ENCODE data around the gene CPN2.

CPN2 gene

DNA sequence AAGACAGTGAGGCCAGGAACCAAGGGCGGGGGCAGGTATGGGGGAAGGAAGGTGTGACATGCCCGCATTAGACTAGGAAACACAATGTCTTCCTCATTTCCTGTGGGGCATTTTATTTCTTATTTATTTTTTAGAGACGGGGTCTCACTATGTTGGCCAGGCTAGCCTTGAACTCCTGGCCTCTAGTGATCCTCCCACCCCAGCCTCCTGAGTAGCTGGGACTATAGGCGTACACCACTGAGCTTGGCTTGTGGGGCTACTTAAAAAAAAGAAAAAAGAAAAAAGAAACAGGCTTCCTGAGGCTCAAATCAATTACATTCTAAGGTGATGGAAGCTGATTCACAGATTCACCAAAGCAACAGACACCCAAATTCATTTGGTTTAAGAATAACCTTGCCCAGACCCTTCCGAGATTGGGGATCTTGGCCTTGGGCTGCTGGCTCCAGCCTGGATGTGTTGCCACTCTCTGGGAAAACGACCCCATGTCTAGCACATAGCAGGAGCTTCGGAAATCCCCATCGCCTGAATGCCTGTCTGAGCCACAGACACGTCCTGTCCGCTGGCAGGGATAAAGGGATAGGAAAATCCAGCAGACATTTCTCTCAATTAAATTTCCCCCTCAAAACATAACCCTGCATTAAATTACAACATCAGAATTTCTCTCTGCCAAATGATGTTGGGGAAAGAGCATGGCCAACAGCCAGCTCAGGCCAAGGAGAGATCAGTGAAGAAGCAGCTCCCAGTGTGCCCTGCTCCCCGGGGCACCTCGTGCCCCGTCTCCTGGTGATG is 13.0 kb downstream of the CPN2 start:
- no peak overlapping the region for H3K27ac ChIP-seq (ENCODE audit: low read depth, low read length)

DNA sequence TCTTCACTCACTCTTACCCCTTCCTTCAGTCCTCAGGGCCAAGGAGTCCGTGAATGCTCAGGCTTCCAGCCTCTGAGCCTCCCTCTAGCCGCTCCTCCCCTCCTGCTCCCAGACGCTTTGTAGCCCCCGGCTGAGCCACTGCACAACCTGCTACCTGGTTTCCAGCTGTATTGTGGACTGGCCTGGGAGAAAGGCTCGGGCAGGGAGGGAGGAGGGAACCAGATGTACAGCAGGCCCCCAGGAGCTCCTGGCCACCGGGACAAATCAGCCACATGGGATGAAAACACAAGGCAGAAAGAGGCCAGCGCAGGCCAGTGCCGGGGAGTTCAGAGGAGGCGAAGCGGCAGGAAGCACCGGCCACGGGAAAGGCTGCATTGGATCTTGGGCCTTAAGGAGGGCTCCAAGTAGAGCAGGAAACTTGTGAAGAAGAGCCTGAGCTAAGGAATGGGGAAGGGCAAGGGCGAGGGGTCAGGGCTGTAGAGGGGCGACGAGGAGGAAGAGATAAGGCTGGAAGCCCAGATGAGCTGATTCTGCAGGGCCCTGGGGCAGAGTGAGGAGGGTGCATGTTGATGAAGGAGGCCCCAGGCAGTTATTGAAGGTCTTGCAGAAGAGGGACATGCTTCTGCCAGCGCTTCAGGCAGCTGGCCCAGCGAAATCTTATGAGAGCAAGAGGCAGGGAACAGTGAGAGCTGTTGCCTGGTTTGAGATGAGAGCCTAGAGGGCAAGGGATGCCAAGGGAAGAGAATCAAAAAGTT is 14.3 kb downstream of the CPN2 start:
- no peaks in the 10 kb centered on the region for H3F3A ChIP-seq (ENCODE audit: insufficient read depth)
- no peaks in the 10 kb centered on the region for H4K20me1 ChIP-seq (ENCODE audit: low read depth, low read length)
- no peak overlapping the region for H2AFZ ChIP-seq (ENCODE audit: low read depth, low read length, severe bottlenecking)
- H3K9me3 ChIP-seq (ENCODE audit: insufficient read depth, low read length) = no peaks in the 10 kb centered on the region
- H3K27me3 ChIP-seq (ENCODE audit: low read length) = no peaks in the 10 kb centered on the region
- H3K4me2 ChIP-seq (ENCODE audit: low read depth, low read length, poor library complexity, severe bottlenecking) = no peak overlapping the region
- H3K79me2 ChIP-seq (ENCODE audit: insufficient read depth, low read length) = no peaks in the 10 kb centered on the region
- H3K9ac ChIP-seq (ENCODE audit: low read length) = no peak overlapping the region
- TF ChIP-seq EZH2phosphoT487 (conservative IDR thresholded peaks at IDR 0.05; ENCODE audit: low read length) = no peak
- TF ChIP-seq, protein P1, sequence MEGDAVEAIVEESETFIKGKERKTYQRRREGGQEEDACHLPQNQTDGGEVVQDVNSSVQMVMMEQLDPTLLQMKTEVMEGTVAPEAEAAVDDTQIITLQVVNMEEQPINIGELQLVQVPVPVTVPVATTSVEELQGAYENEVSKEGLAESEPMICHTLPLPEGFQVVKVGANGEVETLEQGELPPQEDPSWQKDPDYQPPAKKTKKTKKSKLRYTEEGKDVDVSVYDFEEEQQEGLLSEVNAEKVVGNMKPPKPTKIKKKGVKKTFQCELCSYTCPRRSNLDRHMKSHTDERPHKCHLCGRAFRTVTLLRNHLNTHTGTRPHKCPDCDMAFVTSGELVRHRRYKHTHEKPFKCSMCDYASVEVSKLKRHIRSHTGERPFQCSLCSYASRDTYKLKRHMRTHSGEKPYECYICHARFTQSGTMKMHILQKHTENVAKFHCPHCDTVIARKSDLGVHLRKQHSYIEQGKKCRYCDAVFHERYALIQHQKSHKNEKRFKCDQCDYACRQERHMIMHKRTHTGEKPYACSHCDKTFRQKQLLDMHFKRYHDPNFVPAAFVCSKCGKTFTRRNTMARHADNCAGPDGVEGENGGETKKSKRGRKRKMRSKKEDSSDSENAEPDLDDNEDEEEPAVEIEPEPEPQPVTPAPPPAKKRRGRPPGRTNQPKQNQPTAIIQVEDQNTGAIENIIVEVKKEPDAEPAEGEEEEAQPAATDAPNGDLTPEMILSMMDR (IDR thresholded peaks at IDR 0.05; ENCODE audit: insufficient read depth, low read length, poor library complexity, severe bottlenecking) = no peak
- H3K9me2 ChIP-seq (replicated peaks; ENCODE audit: insufficient read depth, low read length) = no peaks in the 10 kb centered on the region
- H3K27ac ChIP-seq (ENCODE audit: low read depth, low read length) = no peak overlapping the region
- H3K4me3 ChIP-seq (ENCODE audit: insufficient read depth, low read length, poor library complexity, severe bottlenecking) = no peak overlapping the region
- H3K36me3 ChIP-seq (ENCODE audit: low read length) = no peaks in the 10 kb centered on the region

More for the DNA sequence above, 13.0 kb downstream of the CPN2 start:
- no peak for TF ChIP-seq EZH2phosphoT487 (conservative IDR thresholded peaks at IDR 0.05; ENCODE audit: low read length)
- H3K9ac ChIP-seq (ENCODE audit: low read length) = no peak overlapping the region
- no peaks in the 10 kb centered on the region for H3K9me2 ChIP-seq (replicated peaks; ENCODE audit: insufficient read depth, low read length)
- H3K79me2 ChIP-seq (ENCODE audit: insufficient read depth, low read length) = no peaks in the 10 kb centered on the region
- H3F3A ChIP-seq (ENCODE audit: insufficient read depth) = no peaks in the 10 kb centered on the region
- H4K20me1 ChIP-seq (ENCODE audit: low read depth, low read length) = no peaks in the 10 kb centered on the region
- H2AFZ ChIP-seq (ENCODE audit: low read depth, low read length, severe bottlenecking) = no peak overlapping the region
- H3K27me3 ChIP-seq (ENCODE audit: low read length) = no peaks in the 10 kb centered on the region
- H3K4me2 ChIP-seq (ENCODE audit: low read depth, low read length, poor library complexity, severe bottlenecking) = no peak overlapping the region
- H3K4me3 ChIP-seq (ENCODE audit: insufficient read depth, low read length, poor library complexity, severe bottlenecking) = no peak overlapping the region
- H3K36me3 ChIP-seq (ENCODE audit: low read length) = no peaks in the 10 kb centered on the region
- H3K9me3 ChIP-seq (ENCODE audit: insufficient read depth, low read length) = no peaks in the 10 kb centered on the region

DNA sequence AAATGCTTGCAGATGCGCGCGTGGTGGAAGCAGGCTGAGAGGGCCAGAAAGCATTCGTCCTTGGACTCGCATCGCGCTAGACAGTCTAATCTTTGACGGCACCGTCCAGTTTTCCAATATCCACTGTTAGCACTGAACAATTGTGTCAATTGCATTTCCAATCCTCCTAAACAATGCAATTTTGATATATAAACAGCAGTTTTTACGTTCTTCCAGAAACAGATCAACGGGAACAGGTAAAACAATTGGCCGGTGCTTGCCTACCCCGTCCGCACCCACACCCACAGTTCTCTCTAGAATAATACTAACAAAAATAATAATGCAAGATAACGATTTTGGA is 17.2 kb downstream of the CPN2 start:
- Histone ChIP-seq H2AFZ (ENCODE audit: low read depth, low read length, severe bottlenecking) (no peak overlapping the region), H3K27me3 (ENCODE audit: low read length) (no peaks in the 10 kb centered on the region), H3K9me2 (replicated peaks; ENCODE audit: insufficient read depth, low read length) (no peaks in the 10 kb centered on the region), H3K27ac (ENCODE audit: low read depth, low read length) (no peak overlapping the region), H3K4me3 (ENCODE audit: insufficient read depth, low read length, poor library complexity, severe bottlenecking) (no peak overlapping the region), H3K9me3 (ENCODE audit: insufficient read depth, low read length) (no peaks in the 10 kb centered on the region), H3F3A (ENCODE audit: insufficient read depth) (no peaks in the 10 kb centered on the region), H3K79me2 (ENCODE audit: insufficient read depth, low read length) (no peaks in the 10 kb centered on the region), H4K20me1 (ENCODE audit: low read depth, low read length) (no peaks in the 10 kb centered on the region), H3K4me2 (ENCODE audit: low read depth, low read length, poor library complexity, severe bottlenecking) (no peak overlapping the region), H3K36me3 (ENCODE audit: low read length) (no peaks in the 10 kb centered on the region), H3K9ac (ENCODE audit: low read length) (no peak overlapping the region)
- TF ChIP-seq, protein P1 (IDR thresholded peaks at IDR 0.05; ENCODE audit: insufficient read depth, low read length, poor library complexity, severe bottlenecking) = no peak
- TF ChIP-seq EZH2phosphoT487 (conservative IDR thresholded peaks at IDR 0.05; ENCODE audit: low read length) = no peak
